HS-5 (cell line): Measurements from ENCODE around the gene CEP76.
"Not testable (repeated sequence)": the region's sequence is repeated elsewhere in the genome, so short reads cannot be mapped to it uniquely, and the experiment has no call there.

ENCODE experiments used
- DNase-seq: peaks from one replicate; pipeline ENCODE4 v3.0.0-alpha.2; 2012; ENCODE audit warnings: low read depth

Gene CEP76

GRCh38 chr18:12643756-12644155 lies 58.8 kb downstream of the CEP76 start:
- DNase-seq: not testable (repeated sequence)

- no peak for DNase-seq
These were observed 61.7 kb downstream of the CEP76 start for GRCh38 chr18:12640881-12641200.

- DNase-seq: no peak
These were observed 62.3 kb downstream of the CEP76 start for GRCh38 chr18:12639990-12640880.

- DNase-seq: no peak
These were observed 63.8 kb downstream of the CEP76 start for GRCh38 chr18:12638644-12639124.

- no peak for DNase-seq
These were observed 64.5 kb downstream of the CEP76 start for GRCh38 chr18:12637901-12638643.

GRCh38 chr18:12637393-12637792 lies 65.1 kb downstream of the CEP76 start:
- DNase-seq: no peak

- DNase-seq: no peak
These were observed 70.6 kb downstream of the CEP76 start for GRCh38 chr18:12631831-12632477.

GRCh38 chr18:12630136-12630535 lies 72.4 kb downstream of the CEP76 start:
- DNase-seq: no peak

GRCh38 chr18:12628706-12629702 lies 73.5 kb downstream of the CEP76 start:
- DNase-seq: no peak

- DNase-seq: not testable (repeated sequence)
These were observed 75.3 kb downstream of the CEP76 start for GRCh38 chr18:12627199-12627598.

GRCh38 chr18:12625241-12625640 lies 77.3 kb downstream of the CEP76 start:
- no peak for DNase-seq
